GM23338 (cell line): ENCODE data around the gene DCAF11. TPM values are rescaled to one million over a fixed set of nuclear protein-coding genes. Genes with fewer than 3 reads are reported as not detected.

Experiments
- microRNA-seq: library from miRNA; unstranded; fragments of <30 nt; microRNA quantifications from one replicate; pipeline ENCODE4, GENCODE V29; 2017
- polyA plus RNA-seq: library from polyadenylated mRNA; unstranded; fragments of >200 nt; fragmentation: Nextera tagmentation; extraction: Ambion mirVana; gene quantifications from 2 replicates; pipeline ENCODE4 v1.2.1, GENCODE V29; 2016
- small RNA-seq: library from RNA; depleted of rRNA; stranded (forward); fragments of <200 nt; gene quantifications from one replicate; pipeline ENCODE3, GENCODE V24; 2014; ENCODE audit warnings: low replicate concordance
- total RNA-seq: library from RNA; depleted of rRNA; stranded (reverse); fragments of >200 nt; shearing (Covaris generic); gene quantifications from 2 replicates; pipeline ENCODE4 v1.2.3, GENCODE V29; 2014; rRNA removed

DCAF11 gene
- total and polyA plus RNA-seq, 2 experiments from 2014 or later = 18.6 to 93.2 TPM

Small RNA genes within 50 kb of the gene (microRNA-seq; reads per million reads assigned to microRNA genes)
- gene MIR7703 = not detected

Small RNA genes within 50 kb of the gene (small RNA-seq; reads per million reads assigned to genes)
- gene IRF9 = not detected
- 0.80 reads per million, percentile 53 among the genes with 10 or more reads in this experiment for gene RNA5SP383

Other genes starting within 250 kb of the DCAF11 start
- 15.1 and 16.6 TPM in 2 replicates for gene DHRS4, start 161.0 kb upstream of the DCAF11 start, total RNA-seq
- gene DHRS4, start 161.0 kb upstream of the DCAF11 start, polyA plus RNA-seq = 16.7 and 18.4 TPM in 2 replicates
- gene DHRS4L2, start 125.8 kb upstream of the DCAF11 start, total RNA-seq = 6.2 and 6.7 TPM in 2 replicates
- 12.9 and 14.3 TPM in 2 replicates for gene DHRS4L2, start 125.8 kb upstream of the DCAF11 start, polyA plus RNA-seq
- 9.7 and 11.8 TPM in 2 replicates for gene CARMIL3, start 62.8 kb upstream of the DCAF11 start, total RNA-seq
- 3.7 and 3.8 TPM in 2 replicates for gene CARMIL3, start 62.8 kb upstream of the DCAF11 start, polyA plus RNA-seq
- gene CPNE6, start 43.2 kb upstream of the DCAF11 start, total RNA-seq = not detected in 2 replicates
- 0.16 TPM in 1 of 2 replicates, not detected in the other for gene CPNE6, start 43.2 kb upstream of the DCAF11 start, polyA plus RNA-seq
- gene PCK2, start 20.5 kb upstream of the DCAF11 start, total RNA-seq = 103 and 112 TPM in 2 replicates
- gene PCK2, start 20.5 kb upstream of the DCAF11 start, polyA plus RNA-seq = 53.5 and 57.9 TPM in 2 replicates
- gene NRL, start 172 bp downstream of the DCAF11 start, total RNA-seq = 2.2 and 5.2 TPM in 2 replicates
- gene NRL, start 172 bp downstream of the DCAF11 start, polyA plus RNA-seq = 1.4 and 1.8 TPM in 2 replicates
- gene FITM1, start 15.9 kb downstream of the DCAF11 start, total RNA-seq = not detected in 2 replicates
- gene FITM1, start 15.9 kb downstream of the DCAF11 start, polyA plus RNA-seq = 0.53 and 0.57 TPM in 2 replicates
- 53.9 and 61.1 TPM in 2 replicates for gene PSME1, start 21.4 kb downstream of the DCAF11 start, total RNA-seq
- 215 and 220 TPM in 2 replicates for gene PSME1, start 21.4 kb downstream of the DCAF11 start, polyA plus RNA-seq
- 20.1 and 30.0 TPM in 2 replicates for gene EMC9, start 26.8 kb downstream of the DCAF11 start, total RNA-seq
- 64.2 and 64.9 TPM in 2 replicates for gene EMC9, start 26.8 kb downstream of the DCAF11 start, polyA plus RNA-seq
- gene PSME2, start 31.8 kb downstream of the DCAF11 start, total RNA-seq = 54.0 and 59.9 TPM in 2 replicates
- gene PSME2, start 31.8 kb downstream of the DCAF11 start, polyA plus RNA-seq = 246 and 259 TPM in 2 replicates
- gene RNF31, start 32.7 kb downstream of the DCAF11 start, total RNA-seq = 54.8 and 86.4 TPM in 2 replicates
- 84.1 and 87.4 TPM in 2 replicates for gene RNF31, start 32.7 kb downstream of the DCAF11 start, polyA plus RNA-seq
- 8.2 and 9.2 TPM in 2 replicates for gene IRF9, start 46.5 kb downstream of the DCAF11 start, total RNA-seq
- 8.4 and 11.1 TPM in 2 replicates for gene IRF9, start 46.5 kb downstream of the DCAF11 start, polyA plus RNA-seq
- 23.6 and 25.7 TPM in 2 replicates for gene REC8, start 57.3 kb downstream of the DCAF11 start, total RNA-seq
- 36.8 and 38.8 TPM in 2 replicates for gene REC8, start 57.3 kb downstream of the DCAF11 start, polyA plus RNA-seq
- gene IPO4, start 74.0 kb downstream of the DCAF11 start, total RNA-seq = 84.2 and 105 TPM in 2 replicates
- gene IPO4, start 74.0 kb downstream of the DCAF11 start, polyA plus RNA-seq = 34.2 and 34.3 TPM in 2 replicates
- gene TM9SF1, start 80.7 kb downstream of the DCAF11 start, total RNA-seq = 25.6 and 27.5 TPM in 2 replicates
- 10.7 and 12.6 TPM in 2 replicates for gene TM9SF1, start 80.7 kb downstream of the DCAF11 start, polyA plus RNA-seq
- 0.66 and 1.0 TPM in 2 replicates for gene TSSK4, start 90.9 kb downstream of the DCAF11 start, total RNA-seq
- 0.70 and 0.84 TPM in 2 replicates for gene TSSK4, start 90.9 kb downstream of the DCAF11 start, polyA plus RNA-seq
- gene CHMP4A, start 98.7 kb downstream of the DCAF11 start, total RNA-seq = 10.6 and 19.3 TPM in 2 replicates
- gene CHMP4A, start 98.7 kb downstream of the DCAF11 start, polyA plus RNA-seq = 30.1 and 36.9 TPM in 2 replicates
- 9.6 and 9.8 TPM in 2 replicates for gene MDP1, start 101.3 kb downstream of the DCAF11 start, total RNA-seq
- gene MDP1, start 101.3 kb downstream of the DCAF11 start, polyA plus RNA-seq = 24.7 and 31.1 TPM in 2 replicates
- 130 and 172 TPM in 2 replicates for gene NEDD8, start 117.6 kb downstream of the DCAF11 start, total RNA-seq
- gene NEDD8, start 117.6 kb downstream of the DCAF11 start, polyA plus RNA-seq = 401 and 418 TPM in 2 replicates
- gene GMPR2, start 118.2 kb downstream of the DCAF11 start, total RNA-seq = 60.6 and 67.0 TPM in 2 replicates
- gene GMPR2, start 118.2 kb downstream of the DCAF11 start, polyA plus RNA-seq = 70.6 TPM in 2 replicates
- gene TINF2, start 127.8 kb downstream of the DCAF11 start, total RNA-seq = 24.6 and 36.0 TPM in 2 replicates
- gene TINF2, start 127.8 kb downstream of the DCAF11 start, polyA plus RNA-seq = 22.0 and 24.1 TPM in 2 replicates
- 0.39 and 0.63 TPM in 2 replicates for gene TGM1, start 148.4 kb downstream of the DCAF11 start, total RNA-seq
- 0.31 and 0.42 TPM in 2 replicates for gene TGM1, start 148.4 kb downstream of the DCAF11 start, polyA plus RNA-seq
- 18.8 and 20.7 TPM in 2 replicates for gene RABGGTA, start 156.8 kb downstream of the DCAF11 start, total RNA-seq
- 17.6 and 25.2 TPM in 2 replicates for gene RABGGTA, start 156.8 kb downstream of the DCAF11 start, polyA plus RNA-seq
- gene DHRS1, start 185.0 kb downstream of the DCAF11 start, total RNA-seq = 15.4 and 22.7 TPM in 2 replicates
- gene DHRS1, start 185.0 kb downstream of the DCAF11 start, polyA plus RNA-seq = 15.0 and 15.4 TPM in 2 replicates
- gene NOP9, start 185.1 kb downstream of the DCAF11 start, total RNA-seq = 32.4 and 32.8 TPM in 2 replicates
- gene NOP9, start 185.1 kb downstream of the DCAF11 start, polyA plus RNA-seq = 7.9 and 8.2 TPM in 2 replicates
- gene CIDEB, start 193.2 kb downstream of the DCAF11 start, total RNA-seq = 4.6 and 8.9 TPM in 2 replicates
- 3.4 and 5.0 TPM in 2 replicates for gene CIDEB, start 193.2 kb downstream of the DCAF11 start, polyA plus RNA-seq
- 6.4 and 12.6 TPM in 2 replicates for gene LTB4R2, start 195.4 kb downstream of the DCAF11 start, total RNA-seq
- 0.40 and 0.47 TPM in 2 replicates for gene LTB4R2, start 195.4 kb downstream of the DCAF11 start, polyA plus RNA-seq
- 4.7 and 7.9 TPM in 2 replicates for gene LTB4R, start 196.7 kb downstream of the DCAF11 start, total RNA-seq
- 2.1 TPM in 2 replicates for gene LTB4R, start 196.7 kb downstream of the DCAF11 start, polyA plus RNA-seq
- 0.10 and 1.5 TPM in 2 replicates for gene ADCY4, start 220.3 kb downstream of the DCAF11 start, total RNA-seq
- 0.40 and 0.68 TPM in 2 replicates for gene ADCY4, start 220.3 kb downstream of the DCAF11 start, polyA plus RNA-seq
- 0.16 and 1.5 TPM in 2 replicates for gene RIPK3, start 225.2 kb downstream of the DCAF11 start, total RNA-seq
- 0.31 and 0.32 TPM in 2 replicates for gene RIPK3, start 225.2 kb downstream of the DCAF11 start, polyA plus RNA-seq